ENCODE data around the gene PIGQ.

DNA sequence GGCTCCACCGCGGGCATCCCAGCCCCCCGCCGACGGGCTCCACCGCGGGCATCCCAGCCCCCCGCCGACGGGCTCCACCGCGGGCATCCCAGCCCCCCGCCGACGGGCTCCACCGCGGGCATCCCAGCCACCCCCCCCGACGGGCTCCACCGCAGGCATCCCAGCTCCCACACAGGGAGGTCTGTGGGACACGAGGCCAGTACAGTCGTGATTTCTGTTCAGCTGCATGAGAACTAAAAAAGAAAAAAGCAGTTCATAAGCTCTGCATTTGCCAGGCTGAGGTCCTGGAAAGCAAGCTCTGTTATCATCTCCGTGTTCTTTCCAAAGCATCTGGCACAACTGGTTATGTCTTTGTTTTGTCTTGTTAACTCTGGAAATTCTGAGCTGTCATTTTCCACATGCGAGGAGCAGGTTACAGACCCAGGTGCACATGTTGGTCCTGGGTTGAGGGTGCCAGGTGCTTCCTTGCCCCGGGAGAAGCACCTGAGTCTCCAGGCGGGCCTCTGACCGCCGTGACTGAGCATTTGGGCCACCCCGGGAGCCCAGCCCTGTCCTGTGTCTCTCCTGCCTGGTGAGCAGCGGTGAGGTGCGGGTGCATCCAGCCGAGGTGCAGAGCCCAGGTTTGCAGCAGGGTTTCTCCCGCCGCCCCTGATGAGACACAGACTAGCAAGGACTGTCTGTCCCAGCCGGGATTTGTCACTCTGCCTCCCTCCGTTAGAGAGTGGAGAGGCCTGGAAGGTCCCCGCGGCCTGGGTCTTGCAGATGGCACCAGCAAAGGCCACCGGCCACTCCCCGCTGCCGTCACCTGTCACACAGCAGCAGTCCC, 51.1 kb downstream of the PIGQ start:
- TF ChIP-seq CTCF (IDR thresholded peaks at IDR 0.05), result no peak
- TF ChIP-seq POLR2A (IDR thresholded peaks at IDR 0.05), result no peak
